Epithelial cell of proximal tubule (primary cell): ENCODE results near the gene CER1. TPM values are rescaled to one million over a fixed set of nuclear protein-coding genes. Genes with fewer than 3 reads are reported as not detected.
A peak's percentile ranks its signal among the peaks of the same experiment; 100 is the strongest.

Experiments used
- DNase-seq: peaks from one replicate; pipeline ENCODE4 v3.0.0-alpha.2; 2011; ENCODE audit warnings: low read depth
- H3K4me3 ChIP-seq: 2 replicates; pipeline ENCODE4 v1.5.1; 2011; ENCODE audit warnings: low read depth, mild to moderate bottlenecking, low read length
- total RNA-seq: library from RNA; depleted of rRNA; stranded (reverse); fragments of >200 nt; gene quantifications from 2 replicates; pipeline ENCODE4 v1.2.3, GENCODE V29; 2015
- TF ChIP-seq, protein P1 (sequence below): conservative IDR thresholded peaks from 2 replicates; pipeline ENCODE4 v1.5.1; 2012; ENCODE audit warnings: low read depth, mild to moderate bottlenecking, low read length

Gene CER1
- not detected in 2 replicates for total RNA-seq

- H3K4me3 ChIP-seq, result no peak within 1 kb of the TSS
- DNase-seq, result no peak
- TF ChIP-seq, protein P1, sequence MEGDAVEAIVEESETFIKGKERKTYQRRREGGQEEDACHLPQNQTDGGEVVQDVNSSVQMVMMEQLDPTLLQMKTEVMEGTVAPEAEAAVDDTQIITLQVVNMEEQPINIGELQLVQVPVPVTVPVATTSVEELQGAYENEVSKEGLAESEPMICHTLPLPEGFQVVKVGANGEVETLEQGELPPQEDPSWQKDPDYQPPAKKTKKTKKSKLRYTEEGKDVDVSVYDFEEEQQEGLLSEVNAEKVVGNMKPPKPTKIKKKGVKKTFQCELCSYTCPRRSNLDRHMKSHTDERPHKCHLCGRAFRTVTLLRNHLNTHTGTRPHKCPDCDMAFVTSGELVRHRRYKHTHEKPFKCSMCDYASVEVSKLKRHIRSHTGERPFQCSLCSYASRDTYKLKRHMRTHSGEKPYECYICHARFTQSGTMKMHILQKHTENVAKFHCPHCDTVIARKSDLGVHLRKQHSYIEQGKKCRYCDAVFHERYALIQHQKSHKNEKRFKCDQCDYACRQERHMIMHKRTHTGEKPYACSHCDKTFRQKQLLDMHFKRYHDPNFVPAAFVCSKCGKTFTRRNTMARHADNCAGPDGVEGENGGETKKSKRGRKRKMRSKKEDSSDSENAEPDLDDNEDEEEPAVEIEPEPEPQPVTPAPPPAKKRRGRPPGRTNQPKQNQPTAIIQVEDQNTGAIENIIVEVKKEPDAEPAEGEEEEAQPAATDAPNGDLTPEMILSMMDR, result no peak
These were observed at the start of gene CER1 for GRCh38 chr9:14722391-14723035. CER1 (minus strand) TSS chr9:14722733; CDS start chr9:14722672, 61 bp downstream.

GRCh38 chr9:14770592-14770991, 48.1 kb upstream of the CER1 start:
- TF ChIP-seq, protein P1, result no peak
- no peak for DNase-seq
- no peak overlapping the region for H3K4me3 ChIP-seq

GRCh38 chr9:14769230-14769571, 46.7 kb upstream of the CER1 start:
- TF ChIP-seq, protein P1, result peak; percentile 40
- no peak for DNase-seq
- no peak overlapping the region for H3K4me3 ChIP-seq

GRCh38 chr9:14768405-14769229, 46.1 kb upstream of the CER1 start:
- DNase-seq, result peak; percentile 52
- TF ChIP-seq, protein P1, result peak; percentile 74
- H3K4me3 ChIP-seq, result no peak overlapping the region

GRCh38 chr9:14766299-14766698, 43.8 kb upstream of the CER1 start:
- H3K4me3 ChIP-seq, result no peak overlapping the region
- TF ChIP-seq, protein P1, result no peak

GRCh38 chr9:14761584-14761983, 39.1 kb upstream of the CER1 start:
- DNase-seq, result no peak
- H3K4me3 ChIP-seq, result no peak overlapping the region
- TF ChIP-seq, protein P1, result no peak

More at GRCh38 chr9:14766299-14766698, 43.8 kb upstream of the CER1 start:
- DNase-seq, result no peak
